Body of pancreas (tissue), 4 donors: ENCODE measurements around the gene FBXL2.

ENCODE experiments used
- POLR2A ChIP-seq, 3 donors: fragments of 450-650 bp; IDR thresholded peaks; one replicate each; pipeline ENCODE4 v1.6.1; 2016; ENCODE audit warnings: antibody characterized with exemption in 3 of 3, mild to moderate bottlenecking in 2 of 3
- TF ChIP-seq, protein P1 (sequence below), 7 experiments: fragments of 450-650 bp in 4 of 7; fragments of 200-600 bp in 3 of 7; sonication (generic) in 3 of 7; IDR thresholded peaks; one replicate each; pipeline ENCODE4 v1.5.1; 2016 to 2019; ENCODE audit warnings: antibody characterized with exemption in 7 of 7

DNA sequence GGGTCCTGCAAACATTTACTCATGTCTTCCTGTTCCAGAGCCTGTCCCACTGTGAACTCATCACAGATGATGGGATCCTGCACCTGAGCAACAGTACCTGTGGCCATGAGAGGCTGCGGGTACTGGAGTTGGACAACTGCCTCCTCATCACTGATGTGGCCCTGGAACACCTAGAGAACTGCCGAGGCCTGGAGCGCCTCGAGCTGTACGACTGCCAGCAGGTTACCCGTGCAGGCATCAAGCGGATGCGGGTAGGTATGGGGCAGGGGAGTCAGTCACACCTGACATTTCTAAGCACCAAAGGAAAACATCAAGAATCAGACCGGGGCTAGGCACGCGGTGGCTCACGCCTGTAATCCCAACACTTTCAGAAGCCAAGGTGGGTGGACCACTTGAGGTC, 106.7 kb downstream of the FBXL2 start:
- TF ChIP-seq, protein P1, sequence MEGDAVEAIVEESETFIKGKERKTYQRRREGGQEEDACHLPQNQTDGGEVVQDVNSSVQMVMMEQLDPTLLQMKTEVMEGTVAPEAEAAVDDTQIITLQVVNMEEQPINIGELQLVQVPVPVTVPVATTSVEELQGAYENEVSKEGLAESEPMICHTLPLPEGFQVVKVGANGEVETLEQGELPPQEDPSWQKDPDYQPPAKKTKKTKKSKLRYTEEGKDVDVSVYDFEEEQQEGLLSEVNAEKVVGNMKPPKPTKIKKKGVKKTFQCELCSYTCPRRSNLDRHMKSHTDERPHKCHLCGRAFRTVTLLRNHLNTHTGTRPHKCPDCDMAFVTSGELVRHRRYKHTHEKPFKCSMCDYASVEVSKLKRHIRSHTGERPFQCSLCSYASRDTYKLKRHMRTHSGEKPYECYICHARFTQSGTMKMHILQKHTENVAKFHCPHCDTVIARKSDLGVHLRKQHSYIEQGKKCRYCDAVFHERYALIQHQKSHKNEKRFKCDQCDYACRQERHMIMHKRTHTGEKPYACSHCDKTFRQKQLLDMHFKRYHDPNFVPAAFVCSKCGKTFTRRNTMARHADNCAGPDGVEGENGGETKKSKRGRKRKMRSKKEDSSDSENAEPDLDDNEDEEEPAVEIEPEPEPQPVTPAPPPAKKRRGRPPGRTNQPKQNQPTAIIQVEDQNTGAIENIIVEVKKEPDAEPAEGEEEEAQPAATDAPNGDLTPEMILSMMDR (IDR thresholded peaks at IDR 0.05): no peak
- no peak for TF ChIP-seq POLR2A (IDR thresholded peaks at IDR 0.05)
